ENCODE results near the gene ZNF91. TPM values are rescaled to one million over a fixed set of nuclear protein-coding genes. Genes with fewer than 3 reads are reported as not detected.

ZNF91 gene
- total RNA-seq, 1 experiment from 2014 or later: 43.5 TPM

Other genes starting within 250 kb of the ZNF91 start
- 52.1 and 56.7 TPM in 2 replicates for gene ZNF724, start 145.1 kb downstream of the ZNF91 start, total RNA-seq (2021)

Data from H9 (cell line).